Mammary epithelial cell (primary cell): ENCODE results near the gene HOXD4.

Experiments
- CTCF ChIP-seq, 2 donors: IDR thresholded peaks in 1 of 2; conservative IDR thresholded peaks in 1 of 2; 2 replicates each; pipeline ENCODE4 v1.5.1; 2011 to 2012; ENCODE audit warnings: inconsistent platforms in 2 of 2, low read length in 2 of 2, mild to moderate bottlenecking in 2 of 2, control low read depth in 1 of 2, low read depth in 1 of 2; ENCODE audit not compliant: insufficient read depth in 1 of 2; ENCODE audit errors: extremely low read depth in 1 of 2
- EZH2 ChIP-seq: IDR thresholded peaks from 2 replicates; pipeline ENCODE4 v1.6.1; 2012; ENCODE audit warnings: low read length, inconsistent platforms, borderline replicate concordance

DNA sequence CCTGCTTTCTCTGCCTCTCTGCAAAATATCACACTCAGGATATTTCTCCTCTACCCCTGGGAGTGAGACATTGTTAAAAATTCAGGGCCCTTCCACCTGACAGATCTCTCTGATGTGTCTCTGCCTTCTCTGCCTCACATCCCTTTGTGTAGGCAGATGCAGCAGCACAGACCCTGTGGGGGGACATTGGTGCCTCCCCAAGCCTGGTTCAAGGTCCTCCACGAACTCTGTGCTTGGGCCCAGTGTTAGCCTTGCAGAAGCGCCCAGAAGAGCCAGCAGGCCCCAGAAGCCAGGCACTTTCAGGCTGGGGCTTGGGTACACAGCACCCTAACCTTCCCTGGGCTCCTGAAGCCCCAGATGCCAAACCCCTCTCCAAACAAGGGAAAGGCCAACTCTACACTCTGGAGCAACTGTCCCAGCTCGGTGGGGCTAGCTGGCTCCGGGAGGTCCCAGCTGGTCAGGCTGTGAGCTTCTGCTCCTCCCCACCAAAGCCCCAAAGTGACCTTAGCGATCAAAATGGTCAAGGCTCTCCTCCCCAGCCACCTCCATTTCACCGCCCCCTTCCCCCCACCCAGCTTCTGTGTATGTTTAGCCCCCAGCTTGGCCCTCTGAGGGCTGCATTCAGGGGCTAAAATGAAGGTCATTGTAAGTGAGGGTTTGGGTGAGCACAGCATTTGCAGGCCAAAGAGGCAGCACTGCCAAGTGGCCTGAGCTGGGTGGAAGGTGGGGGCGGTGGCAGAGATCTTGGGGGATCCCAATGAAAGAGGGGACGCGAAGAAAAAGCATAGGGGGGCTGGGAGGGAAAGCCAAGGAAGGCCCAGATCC is 26.2 kb upstream of the HOXD4 start:
- TF ChIP-seq CTCF (conservative IDR thresholded peaks at IDR 0.05 in 1 of 2, IDR thresholded peaks at IDR 0.05 in 1 of 2; ENCODE audit: extremely low read depth in 1 of 2, insufficient read depth in 1 of 2, low read depth in 1 of 2, low read length in 2 of 2) (no peak), EZH2 (peak; percentile 74)
